SK-N-SH treated with all-trans-retinoic acid at 6 μM for 48 hours (cell line): ENCODE data around the gene C9orf43.

Experiments
- ATAC-seq: fragments of 200-7000 bp; cut with Tn5 transposase; 3 replicates; pipeline ENCODE4 v1.9.1; 2020; ENCODE audit warnings: mild to moderate bottlenecking, moderate library complexity
- ARNTL ChIP-seq: fragments of 450-650 bp; formaldehyde crosslinking; IDR thresholded peaks from 2 replicates; pipeline ENCODE4 v1.5.0; 2020; ENCODE audit warnings: low read depth, mild to moderate bottlenecking, moderate library complexity, borderline replicate concordance
- BACH2 ChIP-seq: fragments of 250-450 bp; sonication (Bioruptor Pico); IDR thresholded peaks from 2 replicates; pipeline ENCODE4 v1.9.0; 2021; ENCODE audit warnings: mild to moderate bottlenecking, borderline replicate concordance
- CREB5 ChIP-seq: fragments of 250-450 bp; sonication (Bioruptor Pico); IDR thresholded peaks from 2 replicates; pipeline ENCODE4 v1.5.1; 2020; ENCODE audit warnings: low read depth, mild to moderate bottlenecking, moderate library complexity
- CSRNP3 ChIP-seq: fragments of 250-450 bp; sonication (Bioruptor Pico); IDR thresholded peaks from 2 replicates; pipeline ENCODE4 v1.5.1; 2021; ENCODE audit warnings: mild to moderate bottlenecking, moderate library complexity
- ESRRG ChIP-seq: fragments of 250-450 bp; sonication (Bioruptor Pico); IDR thresholded peaks from 2 replicates; pipeline ENCODE4 v1.6.1; 2021; ENCODE audit warnings: mild to moderate bottlenecking
- GLIS3 ChIP-seq: fragments of 250-450 bp; sonication (Bioruptor Pico); IDR thresholded peaks from 2 replicates; pipeline ENCODE4 v1.5.0; 2020; ENCODE audit warnings: mild to moderate bottlenecking, moderate library complexity
- ISL1 ChIP-seq: fragments of 250-450 bp; sonication (Bioruptor Pico); IDR thresholded peaks from 2 replicates; pipeline ENCODE4 v2.1.2; 2022; ENCODE audit warnings: mild to moderate bottlenecking, moderate library complexity
- OSR1 ChIP-seq: fragments of 250-450 bp; sonication (Bioruptor Pico); IDR thresholded peaks from 2 replicates; pipeline ENCODE4 v1.8.0; 2022; ENCODE audit warnings: moderate library complexity, mild to moderate bottlenecking, inconsistent platforms
- POU6F1 ChIP-seq: fragments of 250-450 bp; sonication (Bioruptor Pico); IDR thresholded peaks from 2 replicates; pipeline ENCODE4 v1.8.0; 2021; ENCODE audit warnings: low read depth, mild to moderate bottlenecking, moderate library complexity, borderline replicate concordance
- PPARA ChIP-seq: fragments of 250-450 bp; sonication (Bioruptor Pico); IDR thresholded peaks from 2 replicates; pipeline ENCODE4 v1.5.0; 2020; ENCODE audit warnings: mild to moderate bottlenecking, borderline replicate concordance
- RARB ChIP-seq: fragments of 250-450 bp; sonication (Bioruptor Pico); IDR thresholded peaks from 2 replicates; pipeline ENCODE4 v1.8.0; 2021; ENCODE audit warnings: mild to moderate bottlenecking, moderate library complexity
- TCF4 ChIP-seq: fragments of 250-450 bp; sonication (Bioruptor Pico); IDR thresholded peaks from 2 replicates; pipeline ENCODE4 v1.8.0; 2021; ENCODE audit warnings: mild to moderate bottlenecking, moderate library complexity, borderline replicate concordance
- TOX ChIP-seq: fragments of 250-450 bp; sonication (Bioruptor Pico); IDR thresholded peaks from 2 replicates; pipeline ENCODE4 v1.8.0; 2021; ENCODE audit warnings: mild to moderate bottlenecking, moderate library complexity, borderline replicate concordance
- ZFP3 ChIP-seq: fragments of 250-450 bp; sonication (Bioruptor Pico); IDR thresholded peaks from 2 replicates; pipeline ENCODE4 v1.5.0; 2020; ENCODE audit warnings: mild to moderate bottlenecking, moderate library complexity
- ZFP30 ChIP-seq: fragments of 450-650 bp; formaldehyde crosslinking; IDR thresholded peaks from 2 replicates; pipeline ENCODE4 v1.5.0; 2022; ENCODE audit warnings: mild to moderate bottlenecking, moderate library complexity
- ZNF8 ChIP-seq: fragments of 450-650 bp; formaldehyde crosslinking; IDR thresholded peaks from 2 replicates; pipeline ENCODE4 v1.5.0; 2020; ENCODE audit warnings: mild to moderate bottlenecking, moderate library complexity
- TF ChIP-seq, protein P1 (sequence below): fragments of 250-450 bp; sonication (Bioruptor Pico); IDR thresholded peaks from 2 replicates; pipeline ENCODE4 v1.8.0; 2020; ENCODE audit warnings: mild to moderate bottlenecking, moderate library complexity, borderline replicate concordance
- TF ChIP-seq, protein P2 (sequence below): fragments of 250-450 bp; sonication (Bioruptor Pico); IDR thresholded peaks from 2 replicates; pipeline ENCODE4 v1.5.0; 2020; ENCODE audit warnings: mild to moderate bottlenecking, moderate library complexity

The C9orf43 gene

DNA sequence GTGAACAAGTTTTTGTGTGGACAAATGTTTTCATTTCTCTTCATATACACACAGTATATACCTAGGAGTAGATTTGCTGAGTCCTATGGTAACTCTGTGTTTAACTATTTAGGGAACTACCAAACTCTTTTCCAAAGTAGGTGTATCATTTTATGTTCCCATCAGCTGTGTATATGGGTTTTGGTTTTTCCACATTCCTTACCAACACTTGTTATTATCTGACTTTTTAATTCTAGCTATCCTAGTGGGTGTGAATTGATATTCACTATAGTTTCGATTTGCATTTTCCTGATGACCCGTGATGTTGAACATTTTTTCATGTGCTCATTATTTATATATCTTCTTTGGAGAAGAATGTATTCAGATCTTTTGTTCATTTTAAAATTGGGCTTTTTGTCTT lies 56.6 kb downstream of the C9orf43 start:
- ATAC-seq, result no peak
- TF ChIP-seq ZNF8 (CRISPR knock-in tag) (no peak), BACH2 (CRISPR knock-in tag) (no peak), ISL1 (CRISPR knock-in tag) (no peak), PPARA (CRISPR knock-in tag) (no peak), CREB5 (no peak), ESRRG (CRISPR knock-in tag) (no peak), TOX (CRISPR knock-in tag) (no peak), ZFP30 (CRISPR knock-in tag) (no peak), OSR1 (CRISPR knock-in tag) (no peak), CSRNP3 (CRISPR knock-in tag) (no peak), ARNTL (CRISPR knock-in tag) (no peak)
- TF ChIP-seq, protein P1, sequence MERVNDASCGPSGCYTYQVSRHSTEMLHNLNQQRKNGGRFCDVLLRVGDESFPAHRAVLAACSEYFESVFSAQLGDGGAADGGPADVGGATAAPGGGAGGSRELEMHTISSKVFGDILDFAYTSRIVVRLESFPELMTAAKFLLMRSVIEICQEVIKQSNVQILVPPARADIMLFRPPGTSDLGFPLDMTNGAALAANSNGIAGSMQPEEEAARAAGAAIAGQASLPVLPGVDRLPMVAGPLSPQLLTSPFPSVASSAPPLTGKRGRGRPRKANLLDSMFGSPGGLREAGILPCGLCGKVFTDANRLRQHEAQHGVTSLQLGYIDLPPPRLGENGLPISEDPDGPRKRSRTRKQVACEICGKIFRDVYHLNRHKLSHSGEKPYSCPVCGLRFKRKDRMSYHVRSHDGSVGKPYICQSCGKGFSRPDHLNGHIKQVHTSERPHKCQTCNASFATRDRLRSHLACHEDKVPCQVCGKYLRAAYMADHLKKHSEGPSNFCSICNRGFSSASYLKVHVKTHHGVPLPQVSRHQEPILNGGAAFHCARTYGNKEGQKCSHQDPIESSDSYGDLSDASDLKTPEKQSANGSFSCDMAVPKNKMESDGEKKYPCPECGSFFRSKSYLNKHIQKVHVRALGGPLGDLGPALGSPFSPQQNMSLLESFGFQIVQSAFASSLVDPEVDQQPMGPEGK (CRISPR knock-in tag), result no peak

- ATAC-seq, result peak; percentile 38; the same call in 1 of the 3 replicates
Observed at GRCh38 chr9:113468716-113469448, 58.3 kb downstream of the C9orf43 start.

DNA sequence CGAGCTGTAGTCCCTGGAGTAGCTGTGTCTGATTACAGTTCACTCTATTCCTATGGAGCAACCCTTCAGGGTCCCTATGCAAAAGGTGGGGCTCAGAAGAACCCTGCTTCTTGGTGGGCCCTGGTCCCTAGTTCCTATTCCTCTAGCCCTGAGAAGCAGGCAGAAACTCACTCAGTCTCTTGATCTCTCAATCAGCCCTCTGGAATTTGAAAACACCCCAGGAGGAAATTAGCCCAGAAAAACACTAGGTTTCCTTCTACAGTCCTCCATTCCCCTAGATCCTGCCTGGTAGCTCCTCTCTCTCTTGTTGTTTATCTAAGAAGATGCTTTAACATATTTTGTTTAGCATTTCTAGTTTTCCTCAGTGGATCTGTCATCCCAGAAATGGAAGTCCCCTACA lies 60.6 kb downstream of the C9orf43 start:
- ATAC-seq, result no peak
- TF ChIP-seq ESRRG (CRISPR knock-in tag) (no peak), GLIS3 (CRISPR knock-in tag) (no peak), ZFP3 (CRISPR knock-in tag) (no peak), BACH2 (CRISPR knock-in tag) (no peak), ARNTL (CRISPR knock-in tag) (no peak), TCF4 (CRISPR knock-in tag) (no peak), OSR1 (CRISPR knock-in tag) (no peak), RARB (CRISPR knock-in tag) (no peak), ZNF8 (CRISPR knock-in tag) (no peak), ISL1 (CRISPR knock-in tag) (no peak)
- TF ChIP-seq, protein P2, sequence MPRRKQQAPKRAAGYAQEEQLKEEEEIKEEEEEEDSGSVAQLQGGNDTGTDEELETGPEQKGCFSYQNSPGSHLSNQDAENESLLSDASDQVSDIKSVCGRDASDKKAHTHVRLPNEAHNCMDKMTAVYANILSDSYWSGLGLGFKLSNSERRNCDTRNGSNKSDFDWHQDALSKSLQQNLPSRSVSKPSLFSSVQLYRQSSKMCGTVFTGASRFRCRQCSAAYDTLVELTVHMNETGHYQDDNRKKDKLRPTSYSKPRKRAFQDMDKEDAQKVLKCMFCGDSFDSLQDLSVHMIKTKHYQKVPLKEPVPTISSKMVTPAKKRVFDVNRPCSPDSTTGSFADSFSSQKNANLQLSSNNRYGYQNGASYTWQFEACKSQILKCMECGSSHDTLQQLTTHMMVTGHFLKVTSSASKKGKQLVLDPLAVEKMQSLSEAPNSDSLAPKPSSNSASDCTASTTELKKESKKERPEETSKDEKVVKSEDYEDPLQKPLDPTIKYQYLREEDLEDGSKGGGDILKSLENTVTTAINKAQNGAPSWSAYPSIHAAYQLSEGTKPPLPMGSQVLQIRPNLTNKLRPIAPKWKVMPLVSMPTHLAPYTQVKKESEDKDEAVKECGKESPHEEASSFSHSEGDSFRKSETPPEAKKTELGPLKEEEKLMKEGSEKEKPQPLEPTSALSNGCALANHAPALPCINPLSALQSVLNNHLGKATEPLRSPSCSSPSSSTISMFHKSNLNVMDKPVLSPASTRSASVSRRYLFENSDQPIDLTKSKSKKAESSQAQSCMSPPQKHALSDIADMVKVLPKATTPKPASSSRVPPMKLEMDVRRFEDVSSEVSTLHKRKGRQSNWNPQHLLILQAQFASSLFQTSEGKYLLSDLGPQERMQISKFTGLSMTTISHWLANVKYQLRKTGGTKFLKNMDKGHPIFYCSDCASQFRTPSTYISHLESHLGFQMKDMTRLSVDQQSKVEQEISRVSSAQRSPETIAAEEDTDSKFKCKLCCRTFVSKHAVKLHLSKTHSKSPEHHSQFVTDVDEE (CRISPR knock-in tag), result no peak

More at GRCh38 chr9:113468716-113469448, 58.3 kb downstream of the C9orf43 start:
- no peak for TF ChIP-seq OSR1 (CRISPR knock-in tag)
- peak; percentile 33; the same call in 1 of the 2 replicates for TF ChIP-seq TCF4 (CRISPR knock-in tag)
- TF ChIP-seq, all 23 proteins: peak for 1

GRCh38 chr9:113471566-113471965 lies 61.0 kb downstream of the C9orf43 start:
- ATAC-seq, result no peak

More at GRCh38 chr9:113471566-113471965, 61.0 kb downstream of the C9orf43 start:
- TF ChIP-seq CSRNP3 (CRISPR knock-in tag), result no peak
- TF ChIP-seq ARNTL (CRISPR knock-in tag), result no peak
- TF ChIP-seq POU6F1 (CRISPR knock-in tag), result no peak
- no peak for TF ChIP-seq GLIS3 (CRISPR knock-in tag)
- TF ChIP-seq ZFP3 (CRISPR knock-in tag), result no peak
- no peak for TF ChIP-seq BACH2 (CRISPR knock-in tag)
- no peak for TF ChIP-seq ZNF8 (CRISPR knock-in tag)
- no peak for TF ChIP-seq RARB (CRISPR knock-in tag)
- TF ChIP-seq, protein P2 (CRISPR knock-in tag), result no peak
